ENCODE measurements around the gene CAMTA1.

CAMTA1 gene

GRCh38 chr1:7557301-7557891, 772.1 kb downstream of the CAMTA1 start:
- DNase-seq = no peak

GRCh38 chr1:7558041-7558461, 772.8 kb downstream of the CAMTA1 start:
- DNase-seq = no peak

GRCh38 chr1:7558481-7558880, 773.2 kb downstream of the CAMTA1 start:
- no peak for DNase-seq

GRCh38 chr1:7558921-7559869, 773.9 kb downstream of the CAMTA1 start:
- no peak for DNase-seq

DNA sequence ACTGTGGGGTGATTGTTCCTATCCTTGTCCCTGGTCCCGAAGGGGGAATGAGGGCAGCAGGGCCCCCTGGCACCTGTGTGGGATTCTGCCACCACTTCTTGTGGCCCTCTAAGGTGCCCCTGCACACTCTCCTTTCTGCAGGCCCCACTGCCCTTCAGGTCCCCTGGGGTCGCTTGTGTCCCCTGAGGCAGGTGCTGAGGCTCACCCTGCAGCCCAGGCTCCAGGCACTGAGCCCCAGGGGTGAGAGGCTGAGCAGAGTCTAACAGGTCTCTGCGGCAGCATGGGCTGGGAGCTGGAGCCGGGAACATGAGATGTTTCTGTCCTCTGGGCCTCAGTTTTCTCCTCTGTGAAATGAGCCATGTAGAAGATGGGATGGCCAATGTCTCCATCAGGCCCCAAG, 774.9 kb downstream of the CAMTA1 start:
- DNase-seq = no peak

GRCh38 chr1:7560601-7561181, 775.4 kb downstream of the CAMTA1 start:
- DNase-seq = no peak

DNA sequence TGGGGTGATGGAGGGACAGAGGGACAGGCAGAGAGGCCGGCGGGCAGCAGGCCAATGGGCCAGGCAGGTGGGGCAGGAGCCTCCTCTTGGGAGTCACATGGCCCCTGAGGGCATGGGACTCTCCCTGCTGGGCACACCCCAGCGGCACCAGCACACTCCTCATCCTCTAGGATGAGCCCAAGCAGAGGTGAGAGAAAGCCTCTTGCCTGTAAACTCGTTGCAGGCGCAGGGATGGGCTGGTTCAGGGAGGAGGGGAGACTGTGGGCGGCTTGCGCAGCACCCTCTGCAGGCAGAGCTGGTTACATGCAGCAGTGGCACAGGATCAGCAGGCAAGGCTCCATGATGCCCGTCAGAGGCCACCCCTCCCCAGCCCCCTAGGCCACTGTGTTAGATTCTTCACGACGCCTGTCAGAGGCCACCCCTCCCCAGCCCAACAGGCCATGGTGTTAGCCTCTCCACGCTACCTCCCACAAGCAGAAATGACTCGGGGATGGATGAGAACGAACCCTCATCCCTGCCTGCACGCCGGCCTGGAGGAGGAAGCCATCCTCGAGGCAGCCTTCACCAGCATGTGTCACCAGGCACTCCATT, 776.2 kb downstream of the CAMTA1 start:
- no peak for DNase-seq

DNA sequence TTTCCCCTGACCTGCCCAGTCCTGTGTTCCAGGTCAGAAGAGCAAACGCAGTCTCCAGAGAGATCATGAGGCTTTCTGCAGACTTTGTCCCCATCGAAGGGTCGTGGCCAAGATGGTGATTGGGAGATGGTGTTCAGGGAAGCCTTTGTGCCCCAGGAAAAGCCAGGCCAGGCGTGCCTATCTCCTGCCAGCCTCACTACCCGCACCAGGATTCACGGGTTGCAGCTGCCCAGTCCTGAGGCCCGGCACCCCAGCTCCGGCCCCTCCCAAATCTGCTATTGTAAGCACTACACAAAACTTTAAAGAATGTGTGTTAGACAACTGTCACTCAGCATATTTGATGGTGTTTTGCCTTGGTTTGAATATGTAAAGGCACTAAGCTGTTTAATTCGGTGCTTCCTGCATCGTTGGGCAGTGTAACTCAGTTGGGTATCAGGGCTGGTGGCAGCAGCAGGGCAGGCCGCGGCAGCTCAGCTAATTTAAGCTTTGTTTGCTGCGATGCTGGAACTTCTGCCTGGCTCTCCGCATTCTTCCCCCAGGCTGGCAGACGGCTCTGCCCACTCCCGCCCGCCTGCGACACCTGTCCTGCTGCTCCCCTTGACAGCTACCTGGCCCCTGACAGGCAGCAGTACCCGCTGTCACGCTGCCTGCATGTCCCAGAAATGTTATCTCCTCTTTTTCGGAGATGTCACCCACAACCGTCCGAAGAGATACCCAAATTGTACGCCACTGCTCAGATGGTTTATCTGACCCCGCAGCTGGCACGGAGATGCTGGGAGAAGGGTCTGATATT, 776.9 kb downstream of the CAMTA1 start:
- no peak for DNase-seq

DNA sequence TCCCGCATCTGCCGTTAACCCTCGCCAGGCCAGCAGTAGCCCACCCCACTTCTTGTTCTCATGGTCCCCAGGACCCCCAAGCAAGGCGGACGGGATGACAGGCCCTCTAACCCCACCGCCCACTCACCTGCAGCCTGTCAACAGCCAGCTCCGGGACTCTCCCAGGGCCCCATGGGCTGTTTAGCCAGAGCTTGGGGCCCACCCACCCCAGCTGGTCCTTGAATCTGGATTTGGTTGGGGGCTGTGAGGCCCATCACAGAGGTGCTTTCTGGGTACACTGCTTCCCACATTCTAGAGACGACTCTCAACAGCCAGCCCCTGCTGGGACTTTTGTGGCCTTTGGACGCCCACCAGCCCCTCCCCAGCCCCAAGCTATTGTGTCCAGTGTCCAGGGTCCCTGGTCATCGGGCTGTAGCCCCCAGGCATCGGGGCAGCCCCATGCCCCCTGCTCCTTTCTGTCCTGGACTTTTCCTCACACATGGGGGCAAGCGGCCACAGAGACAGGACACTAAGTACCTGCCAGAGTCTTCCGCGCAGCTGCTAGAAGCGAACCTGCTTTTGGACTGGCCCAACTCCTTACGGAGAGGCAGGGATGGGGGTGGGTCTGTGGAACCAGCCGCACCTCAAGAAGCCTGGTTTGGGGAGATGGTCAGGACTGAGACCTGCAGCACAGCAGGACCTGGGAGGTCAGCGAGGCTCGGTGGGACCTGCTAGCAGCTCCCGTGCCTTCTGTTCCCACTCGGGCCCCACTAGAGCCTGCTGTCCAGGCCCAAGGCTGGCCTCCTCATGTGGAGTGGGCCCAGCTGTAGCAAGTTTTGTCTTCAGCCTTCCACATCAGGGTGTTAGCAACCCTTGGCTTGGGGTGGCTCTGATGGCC, 777.7 kb downstream of the CAMTA1 start:
- no peak for DNase-seq

DNA sequence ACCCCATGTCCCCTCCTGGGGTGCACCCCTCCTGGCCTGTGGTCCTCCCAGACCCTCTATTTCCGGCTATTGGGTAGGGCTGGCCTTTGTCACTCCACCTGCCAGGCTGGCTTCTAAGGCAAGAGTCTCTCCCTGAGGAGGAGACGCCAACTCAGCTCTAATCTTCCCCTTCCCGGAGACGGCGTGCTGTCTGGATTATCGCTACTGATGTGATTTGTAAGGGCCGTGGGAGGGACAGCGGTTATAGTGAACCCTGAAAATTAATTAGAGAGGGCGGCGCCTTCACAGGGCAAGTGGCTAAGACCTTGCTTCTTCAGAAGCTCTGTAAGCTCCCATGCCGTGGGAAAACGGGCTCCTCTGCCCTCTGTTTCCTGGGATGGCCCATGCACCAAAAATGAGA, 778.9 kb downstream of the CAMTA1 start:
- no peak for DNase-seq

DNA sequence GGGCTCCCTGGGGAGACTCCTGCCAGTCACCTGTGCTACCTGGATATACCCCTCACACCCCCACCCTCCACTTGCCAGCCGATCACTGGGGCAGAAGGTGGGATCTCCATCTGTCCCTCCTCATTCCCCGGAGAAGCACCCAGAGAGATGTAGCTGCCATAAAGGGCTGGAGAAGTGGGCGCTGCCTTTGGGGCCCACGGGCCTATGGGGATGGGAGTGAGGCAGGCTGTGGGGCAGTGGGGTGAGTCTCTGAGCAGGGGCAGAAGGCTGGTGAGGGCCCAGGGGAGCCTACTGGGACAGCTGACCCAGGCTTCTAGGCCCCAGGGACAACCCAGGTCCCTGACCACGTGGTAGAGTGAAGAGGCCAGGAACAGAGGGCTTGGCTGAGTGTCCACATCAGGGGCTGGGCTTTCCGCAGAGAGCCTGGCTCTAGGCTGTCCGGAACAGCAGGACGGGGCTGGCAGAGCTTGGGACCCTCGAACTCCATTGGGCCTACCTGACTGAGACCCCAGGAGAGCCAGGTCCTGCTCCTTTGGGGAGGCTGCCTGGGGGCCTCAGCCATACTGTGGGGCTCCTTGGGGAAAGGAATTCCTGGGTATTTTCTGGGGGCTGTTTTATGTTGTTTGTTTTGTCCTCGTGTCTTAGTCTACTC, 780.0 kb downstream of the CAMTA1 start:
- DNase-seq = no peak

DNA sequence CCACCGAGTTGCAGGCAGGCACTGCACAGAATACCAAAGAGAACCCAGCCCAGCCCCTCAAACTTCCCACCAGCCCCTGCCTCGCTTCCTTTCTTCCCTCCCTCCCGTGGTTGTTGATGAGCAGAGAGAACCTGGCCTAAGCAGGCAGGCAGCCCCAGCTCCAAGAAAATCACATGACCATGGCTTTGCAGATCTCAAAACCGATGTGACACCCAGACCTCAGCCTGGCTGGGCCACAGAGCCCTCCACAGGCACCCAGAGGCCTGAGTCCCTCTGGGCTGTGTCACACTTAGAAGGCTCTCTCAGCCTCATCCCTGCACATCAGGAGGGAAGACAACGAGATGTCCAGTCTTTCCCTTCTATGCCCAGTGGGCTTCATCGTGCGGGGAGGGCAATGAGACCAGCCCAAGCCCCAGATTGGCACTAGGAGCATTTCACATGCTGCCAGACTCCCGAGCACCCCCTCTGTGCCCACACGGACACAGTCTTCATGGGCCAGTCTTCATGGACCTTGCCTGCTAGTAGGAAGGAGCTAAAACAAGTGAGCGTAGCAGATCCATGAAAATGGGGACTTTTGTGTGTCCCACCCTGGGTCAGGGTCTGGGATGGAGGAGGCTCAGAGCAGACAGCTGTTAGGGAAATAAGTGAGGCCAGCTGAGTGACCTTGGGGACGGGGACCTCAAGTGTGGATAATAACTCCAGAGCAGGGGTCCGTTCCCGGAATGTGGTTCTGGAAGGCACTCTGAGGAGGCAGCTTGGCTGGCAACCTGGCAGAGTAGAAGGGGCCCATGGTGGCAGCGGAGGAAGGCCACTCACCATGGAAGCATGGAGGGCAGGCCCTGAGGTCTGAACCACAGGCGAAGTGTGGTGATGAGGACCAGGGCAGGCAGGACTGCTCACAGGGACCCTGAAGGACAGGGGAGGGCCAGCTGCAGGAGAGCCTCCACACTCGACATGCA, 781.4 kb downstream of the CAMTA1 start:
- no peak for DNase-seq

DNA sequence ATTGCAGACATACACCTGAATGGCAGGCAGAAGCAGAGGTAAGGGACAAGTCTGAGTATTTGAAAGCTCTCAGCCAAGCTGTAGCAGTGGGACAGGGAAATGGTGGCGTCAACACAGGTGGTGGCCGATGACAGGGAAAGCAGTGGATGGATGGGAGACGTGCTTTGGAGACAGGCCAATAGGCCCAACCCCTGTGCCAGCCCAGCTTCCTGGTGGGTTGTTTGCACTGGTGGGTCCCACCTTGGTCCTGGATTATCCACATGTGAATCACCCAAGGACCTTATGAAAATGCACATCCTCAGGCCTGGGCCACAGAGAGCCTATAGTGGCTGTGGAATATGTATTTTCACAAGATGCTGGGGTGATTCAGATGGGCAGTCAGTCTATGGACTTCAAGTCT, 782.1 kb downstream of the CAMTA1 start:
- no peak for DNase-seq

- DNase-seq = no peak
Measured at GRCh38 chr1:7568053-7568452, 782.8 kb downstream of the CAMTA1 start.

DNA sequence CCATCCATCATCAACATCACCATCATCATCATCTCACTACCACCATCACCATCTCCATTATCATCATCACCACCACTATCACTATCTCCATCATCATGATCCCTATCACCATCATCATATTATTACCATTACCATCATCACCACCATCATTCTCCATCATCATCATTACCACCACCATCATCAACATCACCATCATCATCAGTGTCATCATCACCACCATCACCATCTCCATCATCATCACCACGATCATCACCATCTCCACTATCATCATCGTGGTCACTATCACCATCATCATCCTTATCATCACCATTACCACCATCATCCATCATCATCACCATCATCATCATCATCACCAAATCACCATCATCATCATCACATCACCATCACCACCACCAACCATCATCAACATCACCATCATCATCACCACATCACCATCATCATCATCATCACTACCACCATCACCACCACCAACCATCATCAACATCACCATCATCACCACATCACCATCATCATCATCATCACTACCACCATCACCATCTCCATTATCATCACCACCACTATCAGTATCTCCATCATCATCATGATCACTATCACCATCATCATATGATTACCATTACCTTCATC, 783.8 kb downstream of the CAMTA1 start:
- DNase-seq = no peak

- no peak for DNase-seq
Measured at GRCh38 chr1:7570311-7570710, 785.1 kb downstream of the CAMTA1 start.

GRCh38 chr1:7572654-7573152, 787.4 kb downstream of the CAMTA1 start:
- DNase-seq = no peak

DNA sequence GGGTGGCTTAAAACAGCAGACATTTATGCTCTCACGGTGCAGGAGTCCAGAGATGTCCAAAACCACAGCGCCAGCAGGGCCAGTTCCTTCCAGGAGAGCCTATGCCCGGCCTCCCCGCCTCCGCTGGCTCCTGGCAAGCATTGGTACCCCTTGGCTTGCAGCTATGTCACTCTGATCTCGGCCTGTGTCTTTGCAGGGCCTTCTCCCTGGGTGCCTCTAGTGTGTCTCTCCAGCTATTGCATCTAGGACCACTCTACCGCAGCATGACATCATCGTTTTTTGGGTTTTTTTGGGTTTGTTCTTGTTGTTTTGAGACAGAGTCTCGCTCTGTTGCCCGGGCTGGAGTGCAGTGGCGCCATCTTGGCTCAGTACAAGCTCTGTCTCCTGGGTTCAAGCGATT, 788.2 kb downstream of the CAMTA1 start:
- DNase-seq = no peak

All from GDM1 (cell line).